GM21528 (cell line): ENCODE results near the gene GPC3.

ENCODE experiments used
- ATAC-seq: cut with Tn5 transposase; IDR thresholded peaks from one replicate; pipeline ENCODE4 v1.9.1; 2021; ENCODE audit warnings: mild to moderate bottlenecking, moderate library complexity; ENCODE audit not compliant: unreplicated experiment, low FRiP score

Gene GPC3

GRCh38 chrX:133854290-133854689 is 131.1 kb downstream of the GPC3 start:
- ATAC-seq = no peak

GRCh38 chrX:133852837-133853356 is 132.5 kb downstream of the GPC3 start:
- no peak for ATAC-seq

GRCh38 chrX:133852401-133852800 is 133.0 kb downstream of the GPC3 start:
- ATAC-seq = no peak

- ATAC-seq = no peak
These were observed 135.0 kb downstream of the GPC3 start for GRCh38 chrX:133850399-133850798.

GRCh38 chrX:133849676-133850075 is 135.7 kb downstream of the GPC3 start:
- ATAC-seq = no peak

GRCh38 chrX:133847340-133847994 is 137.9 kb downstream of the GPC3 start:
- ATAC-seq = no peak

GRCh38 chrX:133846311-133846710 is 139.1 kb downstream of the GPC3 start:
- ATAC-seq = no peak

- no peak for ATAC-seq
These were observed 145.0 kb downstream of the GPC3 start for GRCh38 chrX:133840415-133840814.

- no peak for ATAC-seq
These were observed 146.4 kb downstream of the GPC3 start for GRCh38 chrX:133838761-133839676.

GRCh38 chrX:133837091-133837490 is 148.3 kb downstream of the GPC3 start:
- no peak for ATAC-seq

- ATAC-seq = no peak
These were observed 148.8 kb downstream of the GPC3 start for GRCh38 chrX:133836561-133836960.

- no peak for ATAC-seq
These were observed 150.6 kb downstream of the GPC3 start for GRCh38 chrX:133834771-133835170.

- ATAC-seq = no peak
These were observed 165.8 kb downstream of the GPC3 start for GRCh38 chrX:133819546-133819945.

GRCh38 chrX:133818019-133818418 is 167.4 kb downstream of the GPC3 start:
- no peak for ATAC-seq

- ATAC-seq = no peak
These were observed 169.9 kb downstream of the GPC3 start for GRCh38 chrX:133815496-133815895.

- ATAC-seq = no peak
These were observed 171.4 kb downstream of the GPC3 start for GRCh38 chrX:133813971-133814370.

- no peak for ATAC-seq
These were observed 173.0 kb downstream of the GPC3 start for GRCh38 chrX:133812402-133812801.

- no peak for ATAC-seq
These were observed 174.5 kb downstream of the GPC3 start for GRCh38 chrX:133810925-133811324.

GRCh38 chrX:133804072-133804471 is 181.3 kb downstream of the GPC3 start:
- ATAC-seq = no peak

GRCh38 chrX:133796282-133796681 is 189.1 kb downstream of the GPC3 start:
- no peak for ATAC-seq

GRCh38 chrX:133794126-133794525 is 191.3 kb downstream of the GPC3 start:
- no peak for ATAC-seq

- no peak for ATAC-seq
These were observed 191.8 kb downstream of the GPC3 start for GRCh38 chrX:133793626-133794025.
